Measurements from ENCODE around the gene WDFY3.

WDFY3 gene

DNA sequence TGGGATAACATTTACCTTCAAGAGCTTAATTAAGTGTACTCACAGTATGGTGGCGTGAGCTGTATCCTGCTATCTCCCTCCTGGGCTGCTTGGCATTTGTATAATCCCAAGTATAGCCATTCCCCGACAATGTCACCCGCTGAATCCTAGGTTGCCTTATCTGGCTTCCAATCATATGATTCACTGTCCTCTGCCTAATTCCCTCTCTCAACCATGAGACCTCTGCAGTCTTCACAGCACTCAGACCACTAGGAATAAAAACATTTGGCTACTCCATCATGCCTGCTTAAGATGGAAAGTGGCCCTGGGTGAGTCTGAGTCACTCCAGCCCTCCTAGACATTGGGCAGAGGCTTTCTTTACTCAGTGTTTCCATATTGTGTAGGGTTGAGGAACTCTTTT, 28.9 kb upstream of the WDFY3 start:
- no peak overlapping the region for H3K27ac ChIP-seq (ENCODE audit: low read depth, low read length, poor library complexity, severe bottlenecking)
- H3K4me1 ChIP-seq (ENCODE audit: insufficient read depth, low read length, severe bottlenecking), result no peaks in the 10 kb centered on the region
- H3K4me2 ChIP-seq (ENCODE audit: low read length), result no peak overlapping the region
- H3K79me2 ChIP-seq (ENCODE audit: insufficient read depth, low read length), result no peaks in the 10 kb centered on the region
- no peaks in the 10 kb centered on the region for H3K27me3 ChIP-seq (ENCODE audit: insufficient read depth, low read length)
- no peaks in the 10 kb centered on the region for H3K36me3 ChIP-seq (ENCODE audit: insufficient read depth, low read length)
- TF ChIP-seq EZH2 (IDR thresholded peaks at IDR 0.05; ENCODE audit: borderline replicate concordance, low read length), result no peak
- TF ChIP-seq, protein P1, sequence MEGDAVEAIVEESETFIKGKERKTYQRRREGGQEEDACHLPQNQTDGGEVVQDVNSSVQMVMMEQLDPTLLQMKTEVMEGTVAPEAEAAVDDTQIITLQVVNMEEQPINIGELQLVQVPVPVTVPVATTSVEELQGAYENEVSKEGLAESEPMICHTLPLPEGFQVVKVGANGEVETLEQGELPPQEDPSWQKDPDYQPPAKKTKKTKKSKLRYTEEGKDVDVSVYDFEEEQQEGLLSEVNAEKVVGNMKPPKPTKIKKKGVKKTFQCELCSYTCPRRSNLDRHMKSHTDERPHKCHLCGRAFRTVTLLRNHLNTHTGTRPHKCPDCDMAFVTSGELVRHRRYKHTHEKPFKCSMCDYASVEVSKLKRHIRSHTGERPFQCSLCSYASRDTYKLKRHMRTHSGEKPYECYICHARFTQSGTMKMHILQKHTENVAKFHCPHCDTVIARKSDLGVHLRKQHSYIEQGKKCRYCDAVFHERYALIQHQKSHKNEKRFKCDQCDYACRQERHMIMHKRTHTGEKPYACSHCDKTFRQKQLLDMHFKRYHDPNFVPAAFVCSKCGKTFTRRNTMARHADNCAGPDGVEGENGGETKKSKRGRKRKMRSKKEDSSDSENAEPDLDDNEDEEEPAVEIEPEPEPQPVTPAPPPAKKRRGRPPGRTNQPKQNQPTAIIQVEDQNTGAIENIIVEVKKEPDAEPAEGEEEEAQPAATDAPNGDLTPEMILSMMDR (IDR thresholded peaks at IDR 0.05; ENCODE audit: low read length), result no peak
- no peaks in the 10 kb centered on the region for H3F3A ChIP-seq (ENCODE audit: insufficient read depth, low read length)
- no peaks in the 10 kb centered on the region for H3K9me2 ChIP-seq (ENCODE audit: low read depth, low read length)
- no peak overlapping the region for H2AFZ ChIP-seq (ENCODE audit: low read length)
- no peak overlapping the region for H3K4me3 ChIP-seq (ENCODE audit: low read depth, low read length, poor library complexity, severe bottlenecking)
- no peak overlapping the region for H3K9ac ChIP-seq (ENCODE audit: low read length)
- no peaks in the 10 kb centered on the region for H3K9me3 ChIP-seq (ENCODE audit: low read length)
- no peaks in the 10 kb centered on the region for H4K20me1 ChIP-seq (ENCODE audit: insufficient read depth, low read length)

DNA sequence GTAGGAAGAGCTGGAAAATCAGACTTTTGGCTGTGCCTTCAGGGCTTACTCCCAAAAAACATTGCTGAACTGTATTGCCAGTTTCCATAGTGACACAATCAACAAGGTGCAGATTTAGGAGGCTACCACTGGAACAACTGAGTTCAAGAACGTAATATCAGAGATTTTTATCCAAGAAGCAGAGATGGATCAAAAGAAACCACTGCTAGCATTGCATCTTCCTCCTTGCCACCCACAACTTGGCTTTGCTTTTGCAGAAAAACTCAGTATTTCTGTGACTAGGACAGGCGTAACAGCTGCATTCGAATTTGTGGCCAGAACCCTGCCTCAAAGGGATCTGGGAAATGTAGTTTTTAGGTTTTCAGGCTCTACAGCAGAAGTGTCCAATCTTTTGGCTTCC, 27.8 kb upstream of the WDFY3 start:
- H3K36me3 ChIP-seq (ENCODE audit: insufficient read depth, low read length), result no peaks in the 10 kb centered on the region
- TF ChIP-seq, protein P1 (IDR thresholded peaks at IDR 0.05; ENCODE audit: low read length), result no peak
- no peak for TF ChIP-seq EZH2 (IDR thresholded peaks at IDR 0.05; ENCODE audit: borderline replicate concordance, low read length)
- no peak overlapping the region for H3K4me2 ChIP-seq (ENCODE audit: low read length)
- H3F3A ChIP-seq (ENCODE audit: insufficient read depth, low read length), result no peaks in the 10 kb centered on the region
- no peak overlapping the region for H3K9ac ChIP-seq (ENCODE audit: low read length)
- no peaks in the 10 kb centered on the region for H3K9me2 ChIP-seq (ENCODE audit: low read depth, low read length)
- H4K20me1 ChIP-seq (ENCODE audit: insufficient read depth, low read length), result no peaks in the 10 kb centered on the region
- H3K27ac ChIP-seq (ENCODE audit: low read depth, low read length, poor library complexity, severe bottlenecking), result no peak overlapping the region
- H3K27me3 ChIP-seq (ENCODE audit: insufficient read depth, low read length), result no peaks in the 10 kb centered on the region
- no peaks in the 10 kb centered on the region for H3K4me1 ChIP-seq (ENCODE audit: insufficient read depth, low read length, severe bottlenecking)
- H3K9me3 ChIP-seq (ENCODE audit: low read length), result no peaks in the 10 kb centered on the region
- H2AFZ ChIP-seq (ENCODE audit: low read length), result no peak overlapping the region
- H3K4me3 ChIP-seq (ENCODE audit: low read depth, low read length, poor library complexity, severe bottlenecking), result no peak overlapping the region
- H3K79me2 ChIP-seq (ENCODE audit: insufficient read depth, low read length), result no peaks in the 10 kb centered on the region

DNA sequence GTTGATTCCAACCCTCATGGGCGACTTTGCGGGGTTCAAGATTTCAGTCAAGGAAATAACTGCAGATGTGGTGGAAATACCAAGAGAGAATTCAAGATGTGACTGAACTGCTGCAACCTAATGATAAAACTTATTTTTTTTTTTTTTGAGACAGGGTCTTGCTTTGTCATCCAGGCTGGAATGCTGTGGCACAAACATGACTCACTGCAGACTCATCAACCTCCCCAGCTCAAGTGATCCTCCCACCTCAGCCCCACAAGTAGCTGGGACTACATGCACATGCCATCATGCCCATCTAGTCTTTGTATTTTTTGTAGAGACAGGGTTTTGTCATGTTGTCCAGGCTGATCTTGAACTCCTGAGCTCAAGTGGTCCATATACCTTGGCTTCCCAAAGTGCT, 19.5 kb upstream of the WDFY3 start:
- no peak for TF ChIP-seq EZH2 (IDR thresholded peaks at IDR 0.05; ENCODE audit: borderline replicate concordance, low read length)
- TF ChIP-seq, protein P1 (IDR thresholded peaks at IDR 0.05; ENCODE audit: low read length), result no peak
- H3K79me2 ChIP-seq (ENCODE audit: insufficient read depth, low read length), result no peaks in the 10 kb centered on the region
- H3F3A ChIP-seq (ENCODE audit: insufficient read depth, low read length), result no peaks in the 10 kb centered on the region
- H2AFZ ChIP-seq (ENCODE audit: low read length), result no peak overlapping the region
- no peak overlapping the region for H3K4me2 ChIP-seq (ENCODE audit: low read length)
- H3K4me1 ChIP-seq (ENCODE audit: insufficient read depth, low read length, severe bottlenecking), result no peaks in the 10 kb centered on the region
- no peak overlapping the region for H3K27ac ChIP-seq (ENCODE audit: low read depth, low read length, poor library complexity, severe bottlenecking)
- H3K36me3 ChIP-seq (ENCODE audit: insufficient read depth, low read length), result no peaks in the 10 kb centered on the region
- H3K9ac ChIP-seq (ENCODE audit: low read length), result no peak overlapping the region
- no peaks in the 10 kb centered on the region for H4K20me1 ChIP-seq (ENCODE audit: insufficient read depth, low read length)
- no peaks in the 10 kb centered on the region for H3K27me3 ChIP-seq (ENCODE audit: insufficient read depth, low read length)
- H3K9me3 ChIP-seq (ENCODE audit: low read length), result no peaks in the 10 kb centered on the region
- H3K4me3 ChIP-seq (ENCODE audit: low read depth, low read length, poor library complexity, severe bottlenecking), result no peak overlapping the region
- no peaks in the 10 kb centered on the region for H3K9me2 ChIP-seq (ENCODE audit: low read depth, low read length)
